PC-9 (cell line): ENCODE measurements around the gene PRKD3.

Experiments
- EZH2 ChIP-seq: fragments of 200-600 bp; sonication (generic); IDR thresholded peaks from 2 replicates; pipeline ENCODE4 v1.8.0; 2017; ENCODE audit warnings: antibody characterized with exemption, low read depth
- TF ChIP-seq, protein P1 (sequence below): fragments of 200-600 bp; sonication (generic); conservative IDR thresholded peaks from 2 replicates; pipeline ENCODE4 v1.6.1; 2017; ENCODE audit warnings: mixed run types, antibody characterized with exemption, mild to moderate bottlenecking, moderate library complexity

DNA sequence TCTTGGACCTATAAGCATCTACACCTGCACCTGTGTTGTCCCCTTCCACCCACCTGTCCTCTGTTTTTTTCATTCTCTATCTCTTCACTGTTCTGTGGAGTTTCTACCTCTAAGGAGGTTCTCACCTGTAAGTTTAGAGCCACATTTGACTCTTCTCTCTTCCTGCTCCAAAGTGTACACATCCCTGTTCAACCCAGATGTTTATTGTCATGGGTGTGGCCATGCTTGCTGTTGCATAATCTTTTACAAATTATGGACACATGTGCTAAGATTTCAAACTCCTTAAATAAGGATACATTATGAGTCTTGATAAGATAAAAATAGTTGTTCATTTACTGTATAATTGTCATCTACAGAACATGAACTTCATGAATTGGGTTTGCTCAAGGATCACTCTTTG is 47.4 kb upstream of the PRKD3 start:
- TF ChIP-seq, protein P1, sequence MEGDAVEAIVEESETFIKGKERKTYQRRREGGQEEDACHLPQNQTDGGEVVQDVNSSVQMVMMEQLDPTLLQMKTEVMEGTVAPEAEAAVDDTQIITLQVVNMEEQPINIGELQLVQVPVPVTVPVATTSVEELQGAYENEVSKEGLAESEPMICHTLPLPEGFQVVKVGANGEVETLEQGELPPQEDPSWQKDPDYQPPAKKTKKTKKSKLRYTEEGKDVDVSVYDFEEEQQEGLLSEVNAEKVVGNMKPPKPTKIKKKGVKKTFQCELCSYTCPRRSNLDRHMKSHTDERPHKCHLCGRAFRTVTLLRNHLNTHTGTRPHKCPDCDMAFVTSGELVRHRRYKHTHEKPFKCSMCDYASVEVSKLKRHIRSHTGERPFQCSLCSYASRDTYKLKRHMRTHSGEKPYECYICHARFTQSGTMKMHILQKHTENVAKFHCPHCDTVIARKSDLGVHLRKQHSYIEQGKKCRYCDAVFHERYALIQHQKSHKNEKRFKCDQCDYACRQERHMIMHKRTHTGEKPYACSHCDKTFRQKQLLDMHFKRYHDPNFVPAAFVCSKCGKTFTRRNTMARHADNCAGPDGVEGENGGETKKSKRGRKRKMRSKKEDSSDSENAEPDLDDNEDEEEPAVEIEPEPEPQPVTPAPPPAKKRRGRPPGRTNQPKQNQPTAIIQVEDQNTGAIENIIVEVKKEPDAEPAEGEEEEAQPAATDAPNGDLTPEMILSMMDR: no peak
- no peak for TF ChIP-seq EZH2
